Parathyroid adenoma (tissue), 2 donors: ENCODE data around the gene PGS1.
"Not testable (repeated sequence)": the region's sequence is repeated elsewhere in the genome, so short reads cannot be mapped to it uniquely, and the experiment has no call there.

Source experiments
- H2AFZ ChIP-seq: fragments of 300-600 bp; sonication (generic); one replicate; pipeline ENCODE4 v1.7.0; 2017; ENCODE audit warnings: antibody characterized with exemption, mild to moderate bottlenecking
- H3K27ac ChIP-seq: fragments of 300-600 bp; sonication (generic); one replicate; pipeline ENCODE4 v1.7.0; 2017
- H3K27me3 ChIP-seq: fragments of 300-600 bp; sonication (generic); one replicate; pipeline ENCODE4 v1.7.0; 2017; ENCODE audit warnings: low read length; ENCODE audit not compliant: control insufficient read depth, insufficient read depth
- H3K36me3 ChIP-seq: fragments of 300-600 bp; sonication (generic); one replicate; pipeline ENCODE4 v1.7.0; 2017; ENCODE audit warnings: low read length; ENCODE audit not compliant: control insufficient read depth, insufficient read depth
- H3K4me1 ChIP-seq: fragments of 300-600 bp; sonication (generic); one replicate; pipeline ENCODE4 v1.7.0; 2017; ENCODE audit warnings: control low read depth
- H3K4me2 ChIP-seq: fragments of 300-600 bp; sonication (generic); one replicate; pipeline ENCODE4 v1.7.0; 2017; ENCODE audit warnings: low read length
- H3K4me3 ChIP-seq: fragments of 300-600 bp; sonication (generic); one replicate; pipeline ENCODE4 v1.7.0; 2017; ENCODE audit warnings: low read depth, low read length
- H3K79me2 ChIP-seq: fragments of 300-600 bp; sonication (generic); one replicate; pipeline ENCODE4 v1.7.0; 2017; ENCODE audit warnings: control low read depth
- H3K9ac ChIP-seq: fragments of 300-600 bp; sonication (generic); one replicate; pipeline ENCODE4 v1.7.0; 2017; ENCODE audit warnings: mild to moderate bottlenecking
- H3K9me3 ChIP-seq: fragments of 300-600 bp; sonication (generic); one replicate; pipeline ENCODE4 v1.7.0; 2017; ENCODE audit warnings: low read length; ENCODE audit not compliant: control insufficient read depth
- CTCF ChIP-seq: fragments of 300-600 bp; sonication (generic); IDR thresholded peaks from one replicate; pipeline ENCODE4 v1.7.0; 2017; ENCODE audit warnings: antibody characterized with exemption, mild to moderate bottlenecking
- donor health status: primary hyperparathyroidism.

PGS1 gene

GRCh38 chr17:78460951-78461798 lies 82.7 kb downstream of the PGS1 start:
- H3K4me1 ChIP-seq, result no peaks in the 10 kb centered on the region
- H3K9ac ChIP-seq, result no peak overlapping the region
- H3K4me3 ChIP-seq, result no peak overlapping the region
- TF ChIP-seq CTCF, result no peak
- no peaks in the 10 kb centered on the region for H3K9me3 ChIP-seq
- H3K27me3 ChIP-seq, result no peaks in the 10 kb centered on the region
- H3K79me2 ChIP-seq, result no peaks in the 10 kb centered on the region
- no peak overlapping the region for H3K4me2 ChIP-seq
- no peak overlapping the region for H2AFZ ChIP-seq
- H3K36me3 ChIP-seq, result no peaks in the 10 kb centered on the region
- H3K27ac ChIP-seq, result no peak overlapping the region

GRCh38 chr17:78461799-78462053 lies 83.3 kb downstream of the PGS1 start:
- H2AFZ ChIP-seq, result no peak overlapping the region
- TF ChIP-seq CTCF, result no peak
- no peak overlapping the region for H3K4me3 ChIP-seq
- no peaks in the 10 kb centered on the region for H3K27me3 ChIP-seq
- H3K4me1 ChIP-seq, result no peaks in the 10 kb centered on the region
- H3K9me3 ChIP-seq, result no peaks in the 10 kb centered on the region
- no peak overlapping the region for H3K9ac ChIP-seq
- no peaks in the 10 kb centered on the region for H3K79me2 ChIP-seq
- no peak overlapping the region for H3K4me2 ChIP-seq
- H3K27ac ChIP-seq, result no peak overlapping the region
- no peaks in the 10 kb centered on the region for H3K36me3 ChIP-seq

- no peaks in the 10 kb centered on the region for H3K27me3 ChIP-seq
- no peaks in the 10 kb centered on the region for H3K79me2 ChIP-seq
- H3K36me3 ChIP-seq, result no peaks in the 10 kb centered on the region
- H3K27ac ChIP-seq, result no peak overlapping the region
- H3K9me3 ChIP-seq, result no peaks in the 10 kb centered on the region
- no peak overlapping the region for H2AFZ ChIP-seq
- no peak overlapping the region for H3K4me2 ChIP-seq
- no peaks in the 10 kb centered on the region for H3K4me1 ChIP-seq
- no peak for TF ChIP-seq CTCF
- H3K4me3 ChIP-seq, result no peak overlapping the region
- H3K9ac ChIP-seq, result no peak overlapping the region
These were observed 83.7 kb downstream of the PGS1 start for GRCh38 chr17:78462148-78462547.

- not testable (repeated sequence) for H3K27ac ChIP-seq
These were observed 87.8 kb downstream of the PGS1 start for GRCh38 chr17:78466109-78466785.

GRCh38 chr17:78466786-78467715 lies 88.6 kb downstream of the PGS1 start:
- Histone ChIP-seq H3K27ac (no peak overlapping the region), H2AFZ (no peak overlapping the region), H3K4me1 (no peaks in the 10 kb centered on the region), H3K27me3 (no peaks in the 10 kb centered on the region), H3K9me3 (no peaks in the 10 kb centered on the region), H3K79me2 (no peaks in the 10 kb centered on the region), H3K4me3 (no peak overlapping the region), H3K36me3 (no peaks in the 10 kb centered on the region), H3K4me2 (no peak overlapping the region), H3K9ac (no peak overlapping the region)
- TF ChIP-seq CTCF, result no peak

More at GRCh38 chr17:78466109-78466785, 87.8 kb downstream of the PGS1 start:
- H3K4me1 ChIP-seq, H3K4me2 ChIP-seq, H3K9ac ChIP-seq, H2AFZ ChIP-seq, H3K4me3 ChIP-seq, H3K79me2 ChIP-seq, H3K9me3 ChIP-seq, H3K27me3 ChIP-seq, H3K36me3 ChIP-seq: not testable (repeated sequence)
